PFSK-1 (cell line): ENCODE data around the gene RMI1.
A peak's percentile ranks its signal among the peaks of the same experiment; 100 is the strongest.

Source experiments
- FOXP2 ChIP-seq: optimal IDR thresholded peaks from 2 replicates; pipeline ENCODE3; 2011; ENCODE audit warnings: borderline replicate concordance, control low read depth, inconsistent platforms; ENCODE audit not compliant: insufficient read depth; ENCODE audit errors: extremely low read length, extremely low read depth
- POLR2AphosphoS5 ChIP-seq: IDR thresholded peaks from 2 replicates; pipeline ENCODE4 v1.6.1; 2012; ENCODE audit warnings: low read depth, mild to moderate bottlenecking, control low read depth, low read length, moderate library complexity
- REST ChIP-seq, 2 experiments: IDR thresholded peaks; 2 replicates each; pipeline versions ENCODE4 v1.6.1 to v1.8.0; 2011 to 2012; ENCODE audit warnings: low read depth in 2 of 2, low read length in 2 of 2, control low read depth in 1 of 2, inconsistent platforms in 1 of 2, mild to moderate bottlenecking in 1 of 2, moderate library complexity in 1 of 2; ENCODE audit not compliant: insufficient read depth in 1 of 2
- SIN3A ChIP-seq: IDR thresholded peaks from 2 replicates; pipeline ENCODE4 v1.6.1; 2012; ENCODE audit warnings: mild to moderate bottlenecking, low read length, moderate library complexity, borderline replicate concordance; ENCODE audit not compliant: insufficient read depth
- TAF1 ChIP-seq: IDR thresholded peaks from 2 replicates; pipeline ENCODE4 v1.6.1; 2012; ENCODE audit warnings: low read length, control low read depth, borderline replicate concordance; ENCODE audit not compliant: insufficient read depth

The RMI1 gene

GRCh38 chr9:83959061-83959460 is 21.5 kb upstream of the RMI1 start:
- no peak for TF ChIP-seq FOXP2

DNA sequence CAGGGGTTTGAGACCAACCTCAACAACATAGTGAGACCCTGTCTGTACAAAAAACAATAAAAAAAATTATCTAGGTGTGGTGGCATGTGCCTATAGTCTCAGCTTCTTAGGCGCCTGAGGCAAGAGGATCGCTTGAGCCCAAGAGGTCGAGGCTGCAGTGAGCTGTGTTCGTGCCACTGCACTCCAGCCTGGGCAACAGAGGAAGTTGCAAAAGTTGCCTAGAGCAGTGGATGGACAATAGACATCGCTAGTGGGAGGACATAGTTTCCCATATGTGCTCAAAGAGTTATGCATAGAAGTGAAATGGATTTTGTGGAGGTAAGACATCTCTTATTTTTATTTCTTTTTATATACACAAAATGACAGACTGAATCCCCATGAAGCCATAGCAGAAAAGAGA is 19.6 kb upstream of the RMI1 start:
- TF ChIP-seq SIN3A, result no peak
- TF ChIP-seq FOXP2, result no peak
- no peak for TF ChIP-seq REST (IDR thresholded peaks at IDR 0.05; ENCODE audit: insufficient read depth in 1 of 2, low read depth in 2 of 2, low read length in 2 of 2)
- TF ChIP-seq POLR2AphosphoS5, result no peak
- TF ChIP-seq TAF1, result no peak

GRCh38 chr9:83962165-83962564 is 18.4 kb upstream of the RMI1 start:
- TF ChIP-seq POLR2AphosphoS5, result no peak
- no peak for TF ChIP-seq REST (IDR thresholded peaks at IDR 0.05; ENCODE audit: insufficient read depth in 1 of 2, low read depth in 2 of 2, low read length in 2 of 2)
- TF ChIP-seq TAF1, result no peak
- TF ChIP-seq FOXP2, result no peak
- TF ChIP-seq SIN3A, result no peak

DNA sequence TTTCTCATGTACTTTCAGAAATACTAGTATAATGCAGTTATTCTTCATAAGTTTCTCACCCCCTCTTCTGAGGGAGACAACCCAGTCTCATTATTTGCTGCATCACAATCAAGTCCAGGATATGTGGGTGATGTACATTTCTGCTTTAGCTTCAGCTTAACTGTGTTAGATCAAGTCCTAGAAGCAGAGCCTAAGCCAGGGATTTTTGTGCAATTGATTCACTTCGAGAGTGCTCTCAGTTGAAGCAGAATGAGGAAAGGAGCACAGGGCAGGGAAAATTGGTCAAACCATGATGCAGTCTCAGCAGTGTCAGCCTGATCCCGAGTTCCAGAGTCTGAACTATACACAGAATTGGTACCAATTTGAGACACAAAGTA is 15.6 kb upstream of the RMI1 start:
- TF ChIP-seq POLR2AphosphoS5 (0 out of 2 replicates have a peak, but pooled peaks have one; percentile 6), REST (IDR thresholded peaks at IDR 0.05; ENCODE audit: insufficient read depth in 1 of 2, low read depth in 2 of 2, low read length in 2 of 2) (no peak)

GRCh38 chr9:83965350-83966208 is 15.0 kb upstream of the RMI1 start:
- TF ChIP-seq POLR2AphosphoS5 (peak; percentile 53; the same call in 1 of the 2 replicates), FOXP2 (no peak), REST (IDR thresholded peaks at IDR 0.05; ENCODE audit: insufficient read depth in 1 of 2, low read depth in 2 of 2, low read length in 2 of 2) (no peak)
